MM.1S (cell line): ENCODE measurements around the gene GRAPL.
"Not testable (repeated sequence)": the region's sequence is repeated elsewhere in the genome, so short reads cannot be mapped to it uniquely, and the experiment has no call there.

Experiments used
- DNase-seq: peaks from one replicate; pipeline ENCODE4 v3.0.0-alpha.2; 2015
- H2AFZ ChIP-seq: fragments of 300-600 bp; sonication (generic); 2 replicates; pipeline ENCODE4 v1.6.0; 2016; ENCODE audit warnings: antibody characterized with exemption, low read length
- H3F3A ChIP-seq: fragments of 300-600 bp; sonication (generic); 2 replicates; pipeline ENCODE4 v1.6.1; 2016; ENCODE audit warnings: mild to moderate bottlenecking, antibody characterized with exemption, low read length, moderate library complexity, mixed read lengths; ENCODE audit not compliant: insufficient read depth
- H3K27ac ChIP-seq: fragments of 300-600 bp; sonication (generic); 2 replicates; pipeline ENCODE4 v1.5.1; 2016; ENCODE audit warnings: mild to moderate bottlenecking, low read length
- H3K27me3 ChIP-seq: fragments of 300-600 bp; sonication (generic); replicated peaks from 2 replicates; pipeline ENCODE4 v1.6.0; 2016; ENCODE audit warnings: low read length; ENCODE audit not compliant: insufficient read depth
- H3K36me3 ChIP-seq: fragments of 300-600 bp; sonication (generic); replicated peaks from 2 replicates; pipeline ENCODE4 v1.6.1; 2016; ENCODE audit warnings: mild to moderate bottlenecking, low read length, mixed read lengths; ENCODE audit not compliant: insufficient read depth
- H3K4me1 ChIP-seq: fragments of 300-600 bp; sonication (generic); 2 replicates; pipeline ENCODE4 v1.6.1; 2016; ENCODE audit warnings: low read length, mixed read lengths
- H3K4me2 ChIP-seq: fragments of 300-600 bp; sonication (generic); 2 replicates; pipeline ENCODE4 v1.6.0; 2016; ENCODE audit warnings: low read depth, low read length
- H3K4me3 ChIP-seq: fragments of 300-600 bp; sonication (generic); 2 replicates; pipeline ENCODE4 v1.5.1; 2016; ENCODE audit warnings: low read length, mixed read lengths
- H3K79me2 ChIP-seq: fragments of 300-600 bp; sonication (generic); 2 replicates; pipeline ENCODE4 v1.6.1; 2016; ENCODE audit warnings: mixed run types, low read length, mixed read lengths
- H3K9ac ChIP-seq: fragments of 300-600 bp; sonication (generic); 2 replicates; pipeline ENCODE4 v1.6.1; 2016; ENCODE audit warnings: low read length, mixed read lengths
- H3K9me2 ChIP-seq: fragments of 300-600 bp; sonication (generic); replicated peaks from 2 replicates; pipeline ENCODE4 v1.6.1; 2016; ENCODE audit warnings: mild to moderate bottlenecking, low read length, mixed read lengths; ENCODE audit not compliant: insufficient read depth
- H3K9me3 ChIP-seq: fragments of 300-600 bp; sonication (generic); replicated peaks from 2 replicates; pipeline ENCODE4 v1.6.1; 2016; ENCODE audit warnings: mild to moderate bottlenecking, low read length, mixed read lengths; ENCODE audit not compliant: insufficient read depth
- H4K20me1 ChIP-seq: fragments of 300-600 bp; sonication (generic); 2 replicates; pipeline ENCODE4 v1.6.1; 2016; ENCODE audit warnings: mild to moderate bottlenecking, low read length, moderate library complexity, mixed read lengths; ENCODE audit not compliant: insufficient read depth

Gene GRAPL

DNA sequence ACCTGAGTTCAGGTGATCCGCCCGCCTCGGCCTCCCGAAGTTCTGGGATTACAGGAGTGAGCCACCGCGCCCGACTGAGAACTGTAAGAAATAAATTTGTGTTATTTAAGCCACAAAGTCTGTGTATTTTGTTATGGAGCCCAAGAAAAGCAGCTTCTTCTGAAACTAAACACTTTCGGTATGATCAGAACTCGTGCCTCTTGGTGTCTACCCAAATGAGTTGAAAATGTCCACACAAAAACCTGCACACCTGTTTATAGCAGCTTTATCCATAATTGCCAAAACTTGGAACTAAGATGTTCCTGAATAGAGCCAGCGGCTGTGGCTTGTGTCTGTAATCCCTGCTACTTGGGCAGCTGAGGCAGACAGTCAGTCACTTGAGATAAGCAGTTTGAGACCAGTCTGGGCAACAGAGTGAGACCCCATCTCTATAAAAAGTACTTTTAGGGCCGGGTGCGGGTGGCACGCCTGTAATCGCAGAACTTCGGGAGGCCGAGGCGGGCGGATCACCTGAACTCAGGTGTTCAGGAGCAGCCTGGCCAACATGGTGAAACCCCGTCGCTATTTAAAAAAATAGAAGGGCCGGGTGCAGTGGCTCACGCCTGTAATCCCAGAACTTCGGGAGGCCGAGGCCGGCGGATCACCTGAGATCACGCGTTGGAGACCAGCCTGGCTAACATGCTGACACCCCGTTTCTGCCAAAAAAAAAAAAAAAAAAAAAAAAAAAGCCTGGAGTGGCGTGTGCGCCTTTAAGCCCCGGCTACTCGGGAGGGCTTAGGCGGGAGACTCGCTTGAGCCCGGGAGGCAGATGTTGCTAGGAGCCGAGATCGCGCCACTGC lies 61.7 kb downstream of the GRAPL start:
- not testable (repeated sequence) for H3K4me3 ChIP-seq, H2AFZ ChIP-seq, H3K27ac ChIP-seq, H3K9me2 ChIP-seq, H3K4me2 ChIP-seq, H3K9me3 ChIP-seq, H3K79me2 ChIP-seq, H3K36me3 ChIP-seq, H3K27me3 ChIP-seq, DNase-seq, H3K9ac ChIP-seq, H3F3A ChIP-seq, H3K4me1 ChIP-seq, H4K20me1 ChIP-seq

- H3K27ac ChIP-seq, H3K4me2 ChIP-seq, H3K36me3 ChIP-seq, H3K4me1 ChIP-seq, H4K20me1 ChIP-seq, H3K4me3 ChIP-seq, H2AFZ ChIP-seq, H3K79me2 ChIP-seq, H3K27me3 ChIP-seq, H3K9me2 ChIP-seq, H3K9me3 ChIP-seq, DNase-seq, H3F3A ChIP-seq, H3K9ac ChIP-seq: not testable (repeated sequence)
Measured at GRCh38 chr17:19189781-19190405, 62.5 kb downstream of the GRAPL start.

DNA sequence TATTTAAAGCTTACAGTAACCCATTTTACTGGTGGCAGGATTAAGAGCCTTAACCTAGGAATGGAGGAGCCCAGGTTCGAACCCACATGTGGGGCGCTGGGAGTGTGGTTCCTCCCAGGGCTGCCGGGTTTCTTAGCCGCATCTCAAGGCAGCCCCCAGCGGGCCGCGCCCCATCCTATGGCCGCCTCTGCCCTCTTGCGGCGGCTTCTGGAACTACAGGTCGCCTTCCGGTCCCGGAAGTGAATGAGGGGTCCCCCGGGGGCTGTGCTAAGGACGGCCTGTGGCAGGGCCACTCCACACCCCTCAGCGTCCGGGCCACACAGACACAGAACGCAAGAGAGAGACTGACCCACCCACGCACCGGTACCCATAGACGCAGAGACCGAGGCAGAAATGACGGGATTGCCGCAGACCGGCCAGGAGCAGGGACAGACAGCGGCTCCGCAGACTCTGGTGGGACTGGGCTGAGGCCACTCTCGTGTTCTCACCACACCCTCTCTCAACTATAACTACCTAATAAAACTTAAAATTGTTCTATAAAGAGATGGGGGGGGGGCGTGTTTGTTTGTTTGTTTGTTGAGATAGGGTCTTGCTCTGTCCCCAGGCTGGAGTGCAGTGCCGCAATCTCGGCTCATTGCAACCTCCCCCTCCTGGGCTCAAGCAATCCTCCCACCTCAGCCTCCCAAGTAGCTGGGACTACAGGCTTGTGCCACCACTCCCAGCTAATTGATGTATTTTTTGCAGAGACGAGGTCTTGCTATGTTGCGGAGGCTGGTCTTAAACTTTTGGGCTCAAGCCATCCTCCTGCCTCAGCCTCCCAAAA lies 69.2 kb downstream of the GRAPL start:
- H3K79me2 ChIP-seq, H3K36me3 ChIP-seq, DNase-seq, H3K27me3 ChIP-seq, H3K4me3 ChIP-seq, H3K4me2 ChIP-seq, H3F3A ChIP-seq, H2AFZ ChIP-seq, H3K9me2 ChIP-seq, H3K9ac ChIP-seq, H4K20me1 ChIP-seq, H3K27ac ChIP-seq, H3K9me3 ChIP-seq, H3K4me1 ChIP-seq: not testable (repeated sequence)

- not testable (repeated sequence) for H3K4me1 ChIP-seq, H3K27me3 ChIP-seq, H3K9me2 ChIP-seq, DNase-seq, H3K4me3 ChIP-seq, H3K79me2 ChIP-seq, H3F3A ChIP-seq, H3K9me3 ChIP-seq, H3K4me2 ChIP-seq, H3K27ac ChIP-seq, H3K9ac ChIP-seq, H3K36me3 ChIP-seq, H2AFZ ChIP-seq, H4K20me1 ChIP-seq
Measured at GRCh38 chr17:19202448-19202847, 75.1 kb downstream of the GRAPL start.

GRCh38 chr17:19203429-19203828 lies 76.0 kb downstream of the GRAPL start:
- not testable (repeated sequence) for H3K79me2 ChIP-seq, H3F3A ChIP-seq, H3K36me3 ChIP-seq, H3K27ac ChIP-seq, H3K4me1 ChIP-seq, H3K4me2 ChIP-seq, H3K9ac ChIP-seq, DNase-seq, H2AFZ ChIP-seq, H3K27me3 ChIP-seq, H3K4me3 ChIP-seq, H3K9me3 ChIP-seq, H3K9me2 ChIP-seq, H4K20me1 ChIP-seq
